HUDEP-2 (cell line): ENCODE results near the gene THSD1.

Source experiments
- DNase-seq, 76 experiments: peaks; one replicate each; lab custom pipeline; 2025; ENCODE audit not compliant: unreplicated experiment in 76 of 76; lab: John Stamatoyannopoulos, UW

Gene THSD1

GRCh38 chr13:52405767-52406494 lies at the start of gene THSD1:
TSS of gene THSD1 (minus strand) at chr13:52406172. CDS start at chr13:52402600, 3,572 bp downstream.
- peak in 1 of 76 experiments; percentile 13 for DNase-seq

GRCh38 chr13:52455677-52456041 lies 49.7 kb upstream of the THSD1 start:
- DNase-seq: peak in 65 of 76 experiments; percentile 3 to 78 (median 52)

- peak; percentile 21 to 97 (median 91) for DNase-seq
Measured at GRCh38 chr13:52454820-52455676, 49.1 kb upstream of the THSD1 start, which contains the start of gene CKAP2. TSS of gene CKAP2 (plus strand) at chr13:52455478. CDS start at chr13:52455557, 79 bp downstream.

- peak in 9 of 76 experiments; percentile 3 to 20 (median 12) for DNase-seq
Measured at GRCh38 chr13:52454459-52454819, 48.5 kb upstream of the THSD1 start.

- no peak for DNase-seq
Measured at GRCh38 chr13:52452470-52452869, 46.5 kb upstream of the THSD1 start.

GRCh38 chr13:52451135-52451804 lies 45.3 kb upstream of the THSD1 start:
- DNase-seq: no peak

- DNase-seq: no peak
Measured at GRCh38 chr13:52450793-52451116, 44.8 kb upstream of the THSD1 start.

- DNase-seq: peak in 75 of 76 experiments; percentile 22 to 96 (median 90)
Measured at GRCh38 chr13:52450012-52450792, 44.2 kb upstream of the THSD1 start, which contains the start of gene VPS36. TSS of gene VPS36 (minus strand) at chr13:52450634. CDS start at chr13:52450594, 40 bp downstream.

GRCh38 chr13:52449331-52450011 lies 43.5 kb upstream of the THSD1 start:
- DNase-seq: no peak

GRCh38 chr13:52447815-52448552 lies 42.0 kb upstream of the THSD1 start:
- DNase-seq: no peak

GRCh38 chr13:52447354-52447753 lies 41.4 kb upstream of the THSD1 start:
- DNase-seq: no peak

GRCh38 chr13:52446265-52446664 lies 40.3 kb upstream of the THSD1 start:
- no peak for DNase-seq

- DNase-seq: no peak
Measured at GRCh38 chr13:52432456-52432855, 26.5 kb upstream of the THSD1 start.

- no peak for DNase-seq
Measured at GRCh38 chr13:52428295-52428694, 22.3 kb upstream of the THSD1 start.

- no peak for DNase-seq
Measured at GRCh38 chr13:52421216-52421615, 15.2 kb upstream of the THSD1 start.

GRCh38 chr13:52419080-52419479 lies 13.1 kb upstream of the THSD1 start:
- peak in 1 of 76 experiments; percentile 3 for DNase-seq

- DNase-seq: no peak
Measured at GRCh38 chr13:52414963-52415362, 9.0 kb upstream of the THSD1 start.

- no peak for DNase-seq
Measured at GRCh38 chr13:52414051-52414450, 8.1 kb upstream of the THSD1 start.

GRCh38 chr13:52412128-52412527 lies 6.2 kb upstream of the THSD1 start:
- DNase-seq: no peak
